Motor neuron (in vitro differentiated cells): ENCODE results near the gene TJP3. TPM values are rescaled to one million over a fixed set of nuclear protein-coding genes. Genes with fewer than 3 reads are reported as not detected.
A peak's percentile ranks its signal among the peaks of the same experiment; 100 is the strongest.

Experiments
- ATAC-seq, 8 experiments: fragments of 200-7000 bp; cut with Tn5 transposase; replicated peaks in 6 of 8; 2 replicates each; pipeline ENCODE4 v1.8.0; 2021; ENCODE audit warnings: mild to moderate bottlenecking in 8 of 8, moderate library complexity in 8 of 8
- H3K27ac ChIP-seq, 2 donors: fragments of 250-450 bp; sonication (Bioruptor Pico); 2 replicates each; pipeline ENCODE4 v1.9.0; 2021; ENCODE audit warnings: antibody characterized with exemption in 2 of 2, mild to moderate bottlenecking in 2 of 2, moderate library complexity in 1 of 2
- H3K4me1 ChIP-seq, 2 donors: fragments of 250-450 bp; sonication (Bioruptor Pico); replicated peaks in 1 of 2; 2 replicates each; pipeline ENCODE4 v1.6.1; 2021; ENCODE audit warnings: antibody characterized with exemption in 2 of 2, mild to moderate bottlenecking in 2 of 2, moderate library complexity in 1 of 2
- H3K4me3 ChIP-seq, 5 donors: fragments of 250-450 bp; sonication (Bioruptor Pico); 2 replicates each; pipeline ENCODE4 v1.9.0; 2021; ENCODE audit warnings: antibody characterized with exemption in 5 of 5, mild to moderate bottlenecking in 5 of 5, moderate library complexity in 4 of 5
- WGBS, 10 experiments: fragments of 450-650 bp; shearing (Covaris generic); methylation state at CpG; one replicate each; pipeline ENCODE4 v1.0.0; 2022; 5-methylcytosine and 5-hydroxymethylcytosine counted together
- in situ Hi-C, 9 experiments: fragments of 400-800 bp; cut with MboI; loops; one replicate each; pipeline ENCODE4 v1.15.0; 2021; ENCODE audit warnings: low sequenced_read_pairs in 9 of 9, low pct_unique_long_range_greater_than_20kb in 2 of 9; ENCODE audit not compliant: unreplicated experiment in 9 of 9
- total RNA-seq, 8 experiments: library from RNA; unstranded; fragments of 300-600 nt; gene quantifications; 2 replicates each; pipeline versions ENCODE4 v1.2.3 to v1.2.4, GENCODE V29; 2022

TJP3 gene
- total RNA-seq, 8 experiments from 2014 or later: 0.41 to 7.4 (median 0.96) TPM; not detected in 3

DNA sequence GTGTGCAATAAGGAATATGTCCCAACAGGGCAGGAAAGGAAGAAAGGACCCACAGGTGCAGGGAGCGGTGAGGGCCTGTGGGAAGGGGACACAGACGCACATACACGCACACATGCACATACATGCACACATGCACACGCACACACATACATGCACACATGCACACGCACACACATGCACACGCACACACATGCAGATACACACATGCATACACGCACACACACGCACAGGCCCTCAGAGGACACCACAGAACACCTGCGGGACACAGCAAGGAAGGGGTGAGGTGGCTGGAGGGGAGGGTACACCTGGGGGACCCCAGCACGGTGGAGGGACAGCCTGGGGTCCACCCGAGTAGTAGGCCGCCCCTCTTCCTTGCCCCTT is 20.8 kb upstream of the TJP3 start:
- in situ Hi-C loops: no loop called here
- no peaks in the 10 kb centered on the region for H3K4me1 ChIP-seq
- H3K27ac ChIP-seq: no peak overlapping the region
- H3K4me3 ChIP-seq: no peak overlapping the region
- ATAC-seq: peak in 3 of 8 experiments; percentile 21 to 24 (median 22)
- 86 to 100% (median 93%) methylated on average over 1 to 8 of the region's 12 CpGs; no CpG with 5 or more reads in 7 of the 10 experiments for WGBS, 10 experiments

DNA sequence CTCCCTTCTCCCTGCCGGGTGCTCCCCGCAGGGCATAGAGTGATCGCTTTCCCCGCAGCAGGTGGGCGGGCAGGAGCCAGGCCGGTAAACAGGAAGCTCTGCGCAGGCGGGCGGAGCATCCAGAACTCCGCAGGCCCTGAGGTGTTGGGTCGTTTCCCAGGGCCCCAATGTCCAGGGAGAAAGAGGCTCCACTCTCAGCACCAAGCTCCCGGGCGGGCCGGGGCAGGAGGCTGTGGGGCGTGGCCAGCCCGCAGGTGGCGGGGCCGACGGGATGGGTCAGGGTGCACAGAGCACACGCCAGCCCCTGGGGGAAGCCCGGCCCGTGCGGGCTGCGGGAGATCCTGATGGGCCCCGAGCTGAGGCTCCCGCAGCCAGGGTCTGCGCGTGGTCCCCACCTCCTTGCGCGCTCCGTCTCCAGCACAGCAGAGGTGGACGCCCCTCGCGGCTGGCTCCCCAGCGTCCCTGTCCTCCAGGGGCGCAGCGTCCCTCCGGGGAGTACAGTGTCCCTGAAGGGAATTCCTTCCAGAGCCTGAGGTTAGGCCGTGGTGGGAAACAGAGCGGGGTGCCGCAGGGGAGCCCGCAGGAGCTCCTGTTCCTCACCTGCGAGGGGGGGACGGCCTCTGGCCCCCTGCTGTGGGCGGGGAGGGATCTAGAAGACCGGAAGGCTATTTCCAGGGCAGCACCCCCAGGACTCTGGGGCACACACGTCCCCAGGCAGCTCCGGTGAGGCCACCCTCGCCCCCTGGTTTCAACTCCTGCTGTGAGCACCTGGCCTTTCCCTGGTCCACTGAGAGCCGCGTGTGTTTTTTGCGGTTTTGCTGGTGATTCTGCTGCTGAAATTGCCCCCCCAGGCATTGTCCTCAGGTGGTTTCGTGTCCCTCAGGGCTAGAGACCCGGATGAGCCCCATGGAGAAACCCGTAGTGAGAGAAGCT is 20.1 kb upstream of the TJP3 start:
- peak in 4 of 8 experiments; percentile 18 to 54 (median 34) for ATAC-seq
- Histone ChIP-seq H3K4me1 (no peaks in the 10 kb centered on the region), H3K27ac (no peak overlapping the region), H3K4me3 (no peak overlapping the region)
- in situ Hi-C loops: no loop called here
- WGBS, 10 experiments: 53 to 60% methylated on average over 3 to 6 of the region's 55 CpGs; no CpG with 5 or more reads in 8 of the 10 experiments

DNA sequence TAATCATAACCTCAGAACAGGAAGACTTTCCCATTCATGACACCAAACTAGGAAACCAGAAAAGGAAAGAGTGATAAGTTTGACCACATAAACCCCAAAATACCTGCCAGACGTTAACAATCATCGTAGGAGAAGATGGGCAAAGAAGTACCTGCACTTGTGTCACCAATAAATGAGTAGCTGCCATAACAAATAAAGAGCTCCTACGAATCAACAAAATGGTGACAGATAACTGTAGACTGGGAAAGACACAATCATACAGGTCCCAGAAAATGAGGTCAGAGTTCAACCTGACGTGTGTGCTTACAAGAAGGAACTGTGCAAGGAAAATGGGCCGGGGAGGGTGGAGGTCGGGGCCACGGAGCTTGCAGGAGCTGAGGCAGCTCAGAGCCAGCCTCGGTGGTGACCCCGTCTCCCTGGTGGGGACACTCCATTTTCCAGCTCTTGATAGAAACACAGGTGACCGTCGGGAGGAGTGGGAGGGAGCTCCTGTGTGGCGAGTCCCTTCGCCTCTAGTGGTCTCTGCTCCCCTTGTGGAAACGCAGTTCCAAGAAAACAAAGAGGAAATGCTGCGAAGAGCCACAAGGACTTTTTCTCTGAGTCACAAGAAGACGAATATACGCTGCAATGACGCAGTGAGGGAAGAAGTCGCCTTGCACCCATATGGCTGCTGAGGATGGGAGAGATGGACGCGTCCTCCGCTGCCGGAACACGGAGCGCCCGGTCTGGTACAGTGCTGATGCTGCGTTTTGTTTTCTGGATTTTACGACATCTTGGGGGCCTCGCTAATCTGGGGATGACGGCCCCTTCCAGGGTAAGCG is 17.4 kb upstream of the TJP3 start:
- in situ Hi-C loops: no loop called here
- WGBS, 10 experiments: 55 to 98% (median 94%) methylated on average over 2 to 24 of the region's 31 CpGs
- Histone ChIP-seq H3K4me1 (no peaks in the 10 kb centered on the region), H3K27ac (no peak overlapping the region), H3K4me3 (no peak overlapping the region)
- ATAC-seq: no peak

DNA sequence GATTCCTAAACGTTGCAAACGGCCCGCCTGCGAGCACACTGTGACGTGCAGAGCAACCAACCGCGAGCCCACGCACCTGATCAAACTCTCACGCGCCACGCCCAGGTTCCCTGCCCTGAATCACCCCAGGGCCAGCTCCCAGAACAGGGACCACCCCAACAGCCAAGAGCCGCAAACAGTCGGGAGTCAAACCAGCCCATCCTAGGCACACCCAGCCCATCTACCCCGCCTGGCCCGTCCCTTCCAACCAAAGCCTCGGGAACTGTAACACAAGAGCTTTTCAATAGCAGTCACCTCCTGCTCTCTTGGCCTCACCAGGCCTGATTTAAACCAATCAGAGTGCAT is 16.8 kb upstream of the TJP3 start:
- WGBS, 10 experiments: 71 to 96% (median 85%) methylated on average over 2 to 7 of the region's 16 CpGs; no CpG with 5 or more reads in 4 of the 10 experiments
- ATAC-seq: no peak
- no peaks in the 10 kb centered on the region for H3K4me1 ChIP-seq
- no peak overlapping the region for H3K4me3 ChIP-seq
- in situ Hi-C loops: no loop called here
- no peak overlapping the region for H3K27ac ChIP-seq

DNA sequence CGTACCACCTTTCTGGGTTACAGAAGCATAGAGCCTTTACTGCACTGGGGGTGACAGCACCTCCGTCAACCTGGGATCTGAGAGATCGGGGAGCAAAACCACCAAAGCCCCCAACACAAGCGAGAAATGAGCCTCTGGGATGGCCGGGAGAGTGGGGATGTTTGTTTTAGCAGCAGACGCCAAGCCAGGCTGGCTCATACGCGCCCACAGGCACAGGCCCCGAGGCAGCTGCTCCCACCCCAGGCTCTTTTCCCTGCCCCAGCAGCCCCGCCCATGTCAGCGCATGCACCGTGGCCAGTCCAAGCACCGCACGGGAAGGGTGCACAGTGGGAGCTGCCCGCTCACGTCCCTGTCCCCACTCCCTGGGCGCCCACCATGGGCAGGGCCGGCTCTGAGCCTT is 16.5 kb upstream of the TJP3 start:
- 92 to 100% (median 95%) methylated on average over 1 to 5 of the region's 18 CpGs; no CpG with 5 or more reads in 7 of the 10 experiments for WGBS, 10 experiments
- in situ Hi-C loops: no loop called here
- Histone ChIP-seq H3K4me1 (no peaks in the 10 kb centered on the region), H3K27ac (no peak overlapping the region), H3K4me3 (no peak overlapping the region)
- no peak for ATAC-seq

DNA sequence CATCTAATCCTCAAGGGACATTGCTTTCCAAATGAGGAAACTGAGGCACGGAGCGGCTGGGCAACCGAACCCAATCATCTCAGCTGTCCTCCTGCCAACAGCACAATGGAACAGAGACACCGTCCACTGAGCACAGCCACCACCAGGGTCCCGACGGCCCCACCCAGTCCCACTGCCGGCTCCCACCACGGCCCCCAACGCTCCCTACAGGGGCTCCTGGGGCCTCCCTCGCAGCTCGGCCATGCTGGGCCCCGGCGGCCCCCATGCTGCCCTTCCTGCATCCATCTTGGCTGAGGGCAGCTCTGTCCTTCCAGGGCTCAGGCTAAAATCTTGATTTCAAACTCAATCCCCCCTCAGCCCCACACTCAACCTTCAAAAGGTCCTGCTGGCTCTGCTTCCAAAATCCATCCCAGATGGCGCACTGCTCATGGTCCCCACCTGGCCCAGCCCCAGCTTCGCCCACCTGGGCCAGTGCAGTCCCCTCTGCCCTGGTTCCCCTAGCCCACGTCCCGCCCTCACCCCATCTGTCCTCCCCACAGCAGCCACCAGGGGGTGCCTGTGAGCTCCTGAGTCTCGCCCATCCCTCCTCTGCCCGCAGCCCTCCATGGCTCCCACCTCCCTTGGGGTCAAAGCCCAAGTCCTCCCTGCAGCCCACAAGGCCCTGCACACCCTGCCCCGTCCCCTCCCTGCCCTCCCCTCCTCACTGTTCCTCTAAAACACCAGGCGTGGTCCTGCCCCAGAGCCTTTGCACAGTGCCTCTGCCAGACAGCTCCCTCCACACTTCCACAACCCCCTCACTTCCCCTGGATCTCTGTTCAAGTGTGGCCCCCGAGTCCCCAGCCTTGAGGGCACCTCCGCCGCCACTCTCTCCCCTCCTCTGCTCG is 15.8 kb upstream of the TJP3 start:
- WGBS, 10 experiments: 93 to 100% methylated on average over 3 to 5 of the region's 25 CpGs; no CpG with 5 or more reads in 8 of the 10 experiments
- no peaks in the 10 kb centered on the region for H3K4me1 ChIP-seq
- in situ Hi-C loops: no loop called here
- H3K4me3 ChIP-seq: no peak overlapping the region
- H3K27ac ChIP-seq: no peak overlapping the region
- peak in 3 of 8 experiments; percentile 31 to 69 (median 33) for ATAC-seq

DNA sequence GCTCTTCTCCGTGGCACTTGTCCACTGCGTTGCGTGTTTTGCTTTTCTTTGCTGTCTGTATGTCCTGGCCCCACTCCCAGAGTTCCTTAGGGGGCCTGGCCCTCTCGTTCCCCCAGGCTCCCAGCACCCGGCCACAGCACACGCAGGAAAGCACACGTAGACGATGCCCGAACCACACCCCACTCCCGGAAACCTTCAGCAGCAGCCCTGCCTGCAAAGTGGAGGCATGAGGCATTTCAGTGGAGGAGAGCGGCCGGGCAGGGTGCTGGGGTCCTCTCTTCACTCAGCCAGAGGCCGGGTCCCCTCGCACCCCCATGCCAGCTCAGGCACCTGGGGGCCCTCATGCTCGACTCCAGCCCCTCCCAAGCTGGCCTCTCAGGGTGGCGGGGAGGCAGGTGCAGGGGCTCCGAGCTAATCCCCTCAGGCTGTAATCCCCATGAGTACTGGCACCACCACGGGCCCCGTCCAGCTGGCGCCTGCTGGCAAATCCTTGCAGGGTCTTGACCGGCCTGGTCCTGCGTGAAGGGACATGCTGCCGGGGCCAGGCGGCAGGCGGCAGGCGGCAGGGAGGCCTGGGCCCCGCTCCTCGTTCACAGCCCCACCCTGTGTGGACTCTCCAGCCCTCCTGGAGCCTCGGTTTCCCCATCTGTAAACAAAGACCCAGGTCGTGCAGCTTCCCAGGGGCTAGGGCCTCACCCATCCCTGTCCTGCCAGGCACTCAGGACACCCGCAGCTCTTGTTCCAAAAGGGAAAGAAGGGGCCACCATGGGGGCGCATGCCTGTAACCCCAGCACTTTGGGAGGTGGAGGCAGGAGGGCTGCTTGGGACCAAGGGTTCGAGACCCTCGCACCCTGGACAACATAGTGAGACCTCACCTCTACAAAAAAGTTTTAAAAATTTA is 14.9 kb upstream of the TJP3 start:
- 90 to 100% (median 100%) methylated on average over 1 to 13 of the region's 34 CpGs; no CpG with 5 or more reads in 7 of the 10 experiments for WGBS, 10 experiments
- in situ Hi-C loops: no loop called here
- no peak overlapping the region for H3K27ac ChIP-seq
- no peak for ATAC-seq
- H3K4me1 ChIP-seq: peaks cover under 1 to 1% of the 10 kb centered on the region in 2 donors
- H3K4me3 ChIP-seq: no peak overlapping the region

DNA sequence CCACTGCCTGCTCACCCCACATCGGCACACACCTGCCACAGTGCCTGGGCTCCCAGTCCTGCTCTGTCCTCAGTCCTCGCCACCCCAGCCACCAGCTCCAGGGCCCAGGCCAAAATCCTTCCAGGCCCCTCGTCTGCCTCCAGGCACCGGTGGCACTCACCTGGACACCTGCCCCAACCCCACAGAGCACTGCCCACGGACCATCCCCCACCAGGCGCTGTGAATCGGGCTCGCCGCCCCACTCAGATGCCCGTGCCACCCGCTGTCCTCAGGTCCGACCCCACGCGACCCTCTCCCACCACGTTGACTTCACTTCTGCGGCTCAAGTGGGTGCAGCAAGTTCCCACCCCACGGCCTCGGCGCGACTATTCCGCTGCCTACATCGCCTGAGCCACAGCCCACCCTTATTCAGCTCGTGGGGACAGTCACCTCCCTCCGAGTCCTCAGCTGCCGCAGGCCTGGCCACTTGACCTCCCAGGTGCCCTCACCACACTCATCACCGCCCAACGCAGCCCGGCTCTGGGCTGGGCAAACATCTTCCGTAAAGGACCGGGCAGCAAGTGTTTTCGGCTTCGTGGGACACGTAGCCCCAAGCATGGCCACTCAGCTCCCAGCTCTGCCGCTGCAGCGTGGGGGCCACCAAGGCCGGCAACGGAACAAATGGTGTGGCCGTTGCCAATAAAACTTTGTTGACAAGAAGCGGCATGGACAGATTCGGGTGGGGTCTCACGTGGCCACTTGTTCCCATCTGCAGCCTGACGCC is 13.6 kb upstream of the TJP3 start:
- Histone ChIP-seq H3K4me1 (peaks cover 8 to 9% of the 10 kb centered on the region in 2 donors), H3K27ac (no peak overlapping the region), H3K4me3 (no peak overlapping the region)
- ATAC-seq: no peak
- 88 to 100% (median 93%) methylated on average over 2 to 8 of the region's 42 CpGs; no CpG with 5 or more reads in 6 of the 10 experiments for whole genome bisulfite sequencing, 10 experiments
- in situ Hi-C loops: no loop called here

DNA sequence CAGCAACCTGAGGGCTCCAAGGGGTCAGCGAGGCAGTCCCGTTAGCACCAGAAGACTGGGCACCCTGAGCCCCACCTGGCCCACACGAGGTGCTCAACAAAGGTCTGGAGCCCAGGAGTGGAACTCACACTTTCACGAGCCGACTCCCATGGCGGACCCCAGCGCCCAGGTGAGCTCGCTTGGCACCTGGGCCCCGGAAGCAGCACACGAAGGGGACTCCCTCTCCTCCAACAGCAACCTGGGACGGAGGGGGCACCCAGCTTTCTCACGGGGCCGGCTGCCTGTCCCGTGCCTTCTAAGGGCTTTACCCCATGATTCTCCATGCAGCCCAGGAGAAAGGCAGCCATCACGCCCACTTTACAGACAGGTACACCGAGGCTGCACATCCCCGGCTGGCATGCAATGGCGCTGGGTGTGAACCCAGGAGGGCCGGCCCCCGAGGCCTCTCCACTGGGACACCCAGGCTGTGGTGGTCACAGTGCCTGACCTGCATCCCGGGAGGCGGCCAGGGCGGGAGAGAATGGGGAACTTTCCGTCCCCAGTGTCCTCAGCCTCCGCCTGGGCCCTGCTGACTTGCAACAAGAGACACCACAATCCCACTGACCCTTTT is 13.0 kb upstream of the TJP3 start:
- Histone ChIP-seq H3K4me1 (peaks cover 8 to 9% of the 10 kb centered on the region in 2 donors), H3K4me3 (no peak overlapping the region), H3K27ac (no peak overlapping the region)
- in situ Hi-C loops: no loop called here
- ATAC-seq: no peak
- WGBS, 10 experiments: 100% methylated on average over 1 to 5 of the region's 25 CpGs; no CpG with 5 or more reads in 6 of the 10 experiments

DNA sequence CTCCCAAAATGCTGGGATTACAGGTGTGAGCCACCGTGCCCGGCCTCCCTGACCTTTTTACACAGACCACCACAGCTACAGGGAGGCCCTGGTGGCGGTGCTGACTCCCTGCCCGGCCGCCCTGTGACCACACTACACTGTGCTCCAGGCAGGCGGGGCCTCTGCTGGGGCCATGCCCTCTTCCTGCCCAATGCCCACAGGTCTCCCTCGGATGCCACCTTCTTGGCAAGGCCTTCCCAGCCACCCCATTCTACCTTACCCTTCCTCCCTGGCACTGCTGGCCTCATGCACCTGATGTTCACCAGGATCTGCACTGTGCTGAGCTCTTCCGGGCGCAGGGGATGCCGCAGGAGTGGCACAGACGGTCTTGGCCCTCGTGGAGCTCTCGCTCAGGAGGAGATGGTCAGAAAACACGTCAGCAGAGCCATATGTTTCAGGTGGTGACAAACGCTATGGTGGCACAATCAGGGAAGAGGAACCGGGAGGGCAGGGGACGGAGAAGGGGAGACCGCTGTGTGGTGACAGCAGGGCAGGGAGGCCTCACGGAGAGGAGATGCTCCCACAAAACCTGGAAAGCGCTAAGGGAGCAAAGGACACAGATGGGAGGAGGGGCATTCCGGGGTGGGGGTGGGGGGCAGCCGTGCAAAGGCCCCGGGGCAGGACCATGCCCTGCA is 12.1 kb upstream of the TJP3 start:
- Histone ChIP-seq H3K4me3 (no peak overlapping the region), H3K27ac (no peak overlapping the region), H3K4me1 (peaks cover 9 to 10% of the 10 kb centered on the region in 2 donors)
- in situ Hi-C loops: no loop called here
- WGBS, 10 experiments: 70 to 100% (median 86%) methylated on average over 2 to 9 of the region's 23 CpGs; no CpG with 5 or more reads in 6 of the 10 experiments
- ATAC-seq: no peak

DNA sequence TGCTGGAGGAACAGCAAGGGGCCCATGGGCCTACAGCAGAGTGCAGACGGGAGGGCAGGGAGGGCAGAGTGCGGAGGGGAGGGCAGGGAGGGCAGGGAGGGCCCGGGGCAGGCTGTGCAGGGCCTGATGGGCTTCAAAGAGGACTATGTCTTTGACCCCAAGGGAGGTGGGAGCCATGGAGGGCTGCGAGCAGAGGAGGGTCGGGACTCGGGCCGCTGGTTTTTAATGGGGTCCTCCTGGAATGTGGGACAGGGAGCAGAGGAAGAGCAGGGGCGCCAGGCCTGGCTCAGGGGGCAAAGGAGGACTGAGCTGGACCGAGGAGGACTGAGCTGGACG is 11.6 kb upstream of the TJP3 start:
- no peak for ATAC-seq
- WGBS, 10 experiments: 80 to 100% (median 90%) methylated on average over 1 to 4 of the region's 10 CpGs; no CpG with 5 or more reads in 7 of the 10 experiments
- H3K4me3 ChIP-seq: no peak overlapping the region
- H3K4me1 ChIP-seq: peaks cover 9 to 10% of the 10 kb centered on the region in 2 donors
- in situ Hi-C loops: no loop called here
- no peak overlapping the region for H3K27ac ChIP-seq
